ENCODE measurements around the gene NELFE.

GRCh38 chr6:31947864-31948263, 10.9 kb downstream of the NELFE start:
- no peak for TF ChIP-seq CTCF (IDR thresholded peaks at IDR 0.05)
- TF ChIP-seq POLR2A (IDR thresholded peaks at IDR 0.05) = no peak

Measured in heart left ventricle (tissue), 13 donors.